OCI-LY1 (cell line): ENCODE data around the gene KLHL2.
"Not testable (repeated sequence)": the region's sequence is repeated elsewhere in the genome, so short reads cannot be mapped to it uniquely, and the experiment has no call there.

ENCODE experiments used
- H2AFZ ChIP-seq: fragments of 200-600 bp; sonication (generic), shearing (Covaris generic); 2 replicates; pipeline ENCODE4 v1.6.0; 2014; ENCODE audit warnings: antibody characterized with exemption, mild to moderate bottlenecking, low read length
- H3F3A ChIP-seq: fragments of 200-600 bp; sonication (generic), shearing (Covaris generic); 2 replicates; pipeline ENCODE4 v1.6.0; 2014; ENCODE audit warnings: mild to moderate bottlenecking, antibody characterized with exemption, low read length, moderate library complexity; ENCODE audit not compliant: insufficient read depth
- H3K27ac ChIP-seq: fragments of 200-600 bp; sonication (generic); 2 replicates; pipeline ENCODE4 v1.5.1; 2014; ENCODE audit warnings: low read length, mixed run types, mild to moderate bottlenecking, low read depth; ENCODE audit not compliant: poor library complexity, severe bottlenecking
- H3K27me3 ChIP-seq: fragments of 200-600 bp; sonication (generic); 2 replicates; pipeline ENCODE4 v1.6.0; 2014; ENCODE audit warnings: antibody characterized with exemption, mild to moderate bottlenecking, low read length, moderate library complexity; ENCODE audit not compliant: insufficient read depth
- H3K36me3 ChIP-seq: fragments of 200-600 bp; sonication (generic); 2 replicates; pipeline ENCODE4 v1.6.1; 2014; ENCODE audit warnings: mild to moderate bottlenecking, antibody characterized with exemption, low read length, moderate library complexity, mixed read lengths; ENCODE audit not compliant: insufficient read depth
- H3K4me1 ChIP-seq: fragments of 200-600 bp; sonication (generic); 2 replicates; pipeline ENCODE4 v1.5.1; 2014; ENCODE audit warnings: mild to moderate bottlenecking, low read length, moderate library complexity; ENCODE audit not compliant: insufficient read depth, severe bottlenecking
- H3K4me2 ChIP-seq: fragments of 200-600 bp; sonication (generic), shearing (Covaris generic); 2 replicates; pipeline ENCODE4 v1.6.1; 2014; ENCODE audit warnings: low read length
- H3K4me3 ChIP-seq: fragments of 200-600 bp; sonication (generic); 2 replicates; pipeline ENCODE4 v1.5.1; 2014; ENCODE audit warnings: low read length, low read depth, mild to moderate bottlenecking, mixed read lengths; ENCODE audit not compliant: poor library complexity, severe bottlenecking
- H3K79me2 ChIP-seq: fragments of 200-600 bp; shearing (Covaris generic); 2 replicates; pipeline ENCODE4 v1.6.1; 2016; ENCODE audit warnings: mixed run types, low read length, mixed read lengths; ENCODE audit not compliant: insufficient read depth
- H3K9ac ChIP-seq: fragments of 200-600 bp; sonication (generic), shearing (Covaris generic); 2 replicates; pipeline ENCODE4 v1.6.1; 2014; ENCODE audit warnings: mild to moderate bottlenecking, low read length, mixed read lengths
- H3K9me2 ChIP-seq: fragments of 200-600 bp; sonication (generic), shearing (Covaris generic); 2 replicates; pipeline ENCODE4 v1.6.1; 2014; ENCODE audit warnings: low read depth, mild to moderate bottlenecking, low read length, mixed read lengths
- H3K9me3 ChIP-seq: fragments of 200-600 bp; shearing (Covaris generic); 2 replicates; pipeline ENCODE4 v1.6.1; 2014; ENCODE audit warnings: low read length, mixed read lengths
- H4K20me1 ChIP-seq: fragments of 200-600 bp; sonication (generic), shearing (Covaris generic); 2 replicates; pipeline ENCODE4 v1.6.0; 2016; ENCODE audit warnings: mild to moderate bottlenecking, low read length; ENCODE audit not compliant: insufficient read depth
- EZH2 ChIP-seq: fragments of 200-600 bp; sonication (generic), shearing (Covaris generic); IDR thresholded peaks from 2 replicates; pipeline ENCODE4 v1.8.0; 2017; ENCODE audit warnings: borderline replicate concordance, mixed run types, mild to moderate bottlenecking, antibody characterized with exemption, low read length, moderate library complexity, mixed read lengths
- TF ChIP-seq, protein P1 (sequence below): fragments of 200-600 bp; sonication (generic), shearing (Covaris generic); IDR thresholded peaks from 2 replicates; pipeline ENCODE4 v1.5.1; 2017; ENCODE audit warnings: mild to moderate bottlenecking, antibody characterized with exemption, low read length, moderate library complexity, mixed read lengths

Gene KLHL2

DNA sequence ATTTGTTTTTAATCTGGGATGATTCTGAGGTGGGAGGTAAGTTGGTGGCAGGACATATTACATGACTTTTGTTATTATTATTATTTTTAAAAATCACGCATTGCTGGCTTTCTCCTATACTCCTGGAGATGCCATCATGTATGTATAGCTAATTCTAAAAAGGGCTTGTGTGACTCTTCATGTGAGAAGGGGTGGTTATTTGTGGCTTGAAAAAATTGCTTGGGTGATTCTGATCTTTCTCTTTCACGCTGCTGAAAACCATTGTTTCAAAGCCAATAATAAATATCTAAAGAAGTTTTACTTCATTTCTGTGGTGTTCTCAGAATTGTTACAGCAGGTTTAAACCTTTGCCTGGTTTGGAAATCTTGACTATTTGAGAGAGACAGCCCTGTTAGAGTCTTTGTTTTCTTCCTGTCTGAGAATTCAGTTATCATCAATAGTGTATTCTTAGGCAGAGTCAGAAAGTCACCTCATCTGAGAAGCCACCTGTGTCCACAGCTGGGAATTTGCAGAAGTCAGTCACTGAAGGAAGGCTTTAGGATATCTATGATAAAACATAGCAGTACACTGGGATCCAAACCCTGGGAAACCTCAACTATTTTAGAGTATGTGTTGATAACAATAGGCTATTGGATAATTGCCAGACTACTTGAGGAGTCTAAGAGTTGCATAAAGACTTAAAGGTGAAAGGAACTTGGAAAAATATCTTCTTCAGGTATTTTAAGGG is 8.6 kb downstream of the KLHL2 start:
- not testable (repeated sequence) for H3K79me2 ChIP-seq, H2AFZ ChIP-seq, H3K4me3 ChIP-seq, H3K36me3 ChIP-seq, H3K9me3 ChIP-seq, H3K9me2 ChIP-seq, H3K27me3 ChIP-seq, H3K9ac ChIP-seq, H3K4me2 ChIP-seq, H4K20me1 ChIP-seq, H3K27ac ChIP-seq, H3F3A ChIP-seq
- peaks cover 28% of the 10 kb centered on the region for H3K4me1 ChIP-seq

DNA sequence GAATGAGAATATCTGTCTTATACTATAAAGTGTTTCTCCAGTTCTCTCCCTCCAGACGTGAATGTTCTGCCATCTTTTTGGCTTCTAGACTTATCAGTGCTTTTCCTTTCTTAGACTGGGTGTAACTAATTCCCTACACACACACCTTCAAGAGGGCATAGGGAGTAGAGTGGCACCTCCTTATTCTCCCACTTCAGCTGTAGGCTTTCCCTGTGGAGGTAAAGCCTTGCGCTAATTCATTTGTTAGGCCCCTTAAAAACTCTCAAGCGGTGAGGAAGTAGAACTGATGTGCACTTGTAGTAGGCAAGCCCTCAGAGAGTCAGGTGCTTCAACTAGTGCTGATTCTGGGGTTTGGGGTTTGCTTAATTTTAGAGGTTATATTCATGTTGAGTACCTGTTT is 10.0 kb downstream of the KLHL2 start:
- Histone ChIP-seq H3K27me3 (no peaks in the 10 kb centered on the region), H2AFZ (no peak overlapping the region), H3K9me3 (no peaks in the 10 kb centered on the region), H3K4me1 (peaks cover 24% of the 10 kb centered on the region), H3K27ac (no peak overlapping the region), H3K9ac (no peak overlapping the region), H3K36me3 (peaks cover 6% of the 10 kb centered on the region; the same call in 1 of the 2 replicates), H3F3A (no peaks in the 10 kb centered on the region), H3K9me2 (no peaks in the 10 kb centered on the region), H3K4me3 (no peak overlapping the region), H3K4me2 (no peak overlapping the region), H3K79me2 (peaks cover 7% of the 10 kb centered on the region; the same call in 1 of the 2 replicates), H4K20me1 (no peaks in the 10 kb centered on the region)
- TF ChIP-seq EZH2: no peak
- TF ChIP-seq, protein P1, sequence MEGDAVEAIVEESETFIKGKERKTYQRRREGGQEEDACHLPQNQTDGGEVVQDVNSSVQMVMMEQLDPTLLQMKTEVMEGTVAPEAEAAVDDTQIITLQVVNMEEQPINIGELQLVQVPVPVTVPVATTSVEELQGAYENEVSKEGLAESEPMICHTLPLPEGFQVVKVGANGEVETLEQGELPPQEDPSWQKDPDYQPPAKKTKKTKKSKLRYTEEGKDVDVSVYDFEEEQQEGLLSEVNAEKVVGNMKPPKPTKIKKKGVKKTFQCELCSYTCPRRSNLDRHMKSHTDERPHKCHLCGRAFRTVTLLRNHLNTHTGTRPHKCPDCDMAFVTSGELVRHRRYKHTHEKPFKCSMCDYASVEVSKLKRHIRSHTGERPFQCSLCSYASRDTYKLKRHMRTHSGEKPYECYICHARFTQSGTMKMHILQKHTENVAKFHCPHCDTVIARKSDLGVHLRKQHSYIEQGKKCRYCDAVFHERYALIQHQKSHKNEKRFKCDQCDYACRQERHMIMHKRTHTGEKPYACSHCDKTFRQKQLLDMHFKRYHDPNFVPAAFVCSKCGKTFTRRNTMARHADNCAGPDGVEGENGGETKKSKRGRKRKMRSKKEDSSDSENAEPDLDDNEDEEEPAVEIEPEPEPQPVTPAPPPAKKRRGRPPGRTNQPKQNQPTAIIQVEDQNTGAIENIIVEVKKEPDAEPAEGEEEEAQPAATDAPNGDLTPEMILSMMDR: no peak

DNA sequence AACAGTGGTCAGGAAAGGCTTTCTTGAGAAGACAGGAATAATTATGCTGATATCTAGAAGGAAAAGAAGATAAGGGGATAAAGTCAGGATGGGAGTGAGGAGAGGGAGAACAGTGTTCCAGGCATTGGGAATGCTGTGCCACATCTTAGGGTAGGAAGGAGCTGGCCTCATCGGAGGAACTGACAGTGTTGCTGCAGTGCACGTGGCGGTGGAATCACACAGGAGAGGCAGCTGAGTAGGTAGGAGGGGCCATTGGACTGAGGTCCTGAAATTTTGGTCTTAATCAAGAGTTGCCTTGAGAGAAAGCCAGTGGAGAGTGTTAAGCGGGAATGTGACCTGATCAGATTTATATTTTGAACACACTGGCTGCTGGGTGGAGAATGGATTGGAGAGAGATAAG is 13.9 kb downstream of the KLHL2 start:
- not testable (repeated sequence) for H3K27me3 ChIP-seq, H3K4me3 ChIP-seq, H3K4me2 ChIP-seq, H3F3A ChIP-seq, H2AFZ ChIP-seq, H3K27ac ChIP-seq, H3K4me1 ChIP-seq, H3K79me2 ChIP-seq, H4K20me1 ChIP-seq, H3K36me3 ChIP-seq, H3K9me3 ChIP-seq, H3K9me2 ChIP-seq, H3K9ac ChIP-seq

DNA sequence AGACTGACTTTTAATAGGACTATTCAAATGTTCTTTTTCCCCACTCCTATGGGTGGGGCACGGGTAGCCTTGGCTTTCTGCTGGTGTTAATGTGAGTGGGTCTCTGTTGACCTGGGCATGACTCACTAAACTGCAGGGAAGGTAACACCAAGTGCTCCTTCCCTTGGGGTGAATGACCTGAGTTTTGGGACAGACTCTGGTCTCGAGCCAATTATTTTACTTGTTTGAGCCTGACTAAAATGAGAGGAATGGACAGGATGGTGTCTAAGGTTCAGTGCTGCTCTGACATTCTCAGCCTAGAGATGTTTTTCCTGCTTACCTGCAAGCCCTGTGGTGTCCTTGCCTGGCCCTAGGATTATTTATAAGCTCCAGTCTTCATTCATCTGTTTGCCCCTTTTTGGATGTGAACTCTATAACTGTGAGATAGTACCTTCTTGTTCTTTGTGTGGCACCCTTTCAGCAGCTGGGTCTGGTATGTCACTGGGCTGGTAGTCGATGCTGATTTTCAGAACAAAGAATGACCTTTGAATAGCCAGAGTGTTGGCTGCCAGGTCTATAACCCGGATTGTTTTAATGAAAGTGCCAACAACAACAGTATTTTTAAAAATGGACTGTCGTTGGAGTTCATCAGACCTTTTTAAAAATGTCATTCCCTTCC is 14.8 kb downstream of the KLHL2 start:
- not testable (repeated sequence) for H3K9me2 ChIP-seq, H2AFZ ChIP-seq, H3K4me3 ChIP-seq, H3K36me3 ChIP-seq, H3K27me3 ChIP-seq, H3F3A ChIP-seq, H3K27ac ChIP-seq, H3K9ac ChIP-seq, H3K4me1 ChIP-seq, H3K79me2 ChIP-seq, H3K9me3 ChIP-seq, H4K20me1 ChIP-seq, H3K4me2 ChIP-seq
